ENCODE measurements around the gene TMEM267. TPM values are rescaled to one million over a fixed set of nuclear protein-coding genes. Genes with fewer than 3 reads are reported as not detected.
"Not testable (repeated sequence)": the region's sequence is repeated elsewhere in the genome, so short reads cannot be mapped to it uniquely, and the experiment has no call there.

TMEM267 gene
- total and polyA plus RNA-seq, 2 of the 8 experiments (the other 6 are each of a cell fraction or from before 2014, with no cell fraction given) = 4.8 to 6.2 TPM

DNA sequence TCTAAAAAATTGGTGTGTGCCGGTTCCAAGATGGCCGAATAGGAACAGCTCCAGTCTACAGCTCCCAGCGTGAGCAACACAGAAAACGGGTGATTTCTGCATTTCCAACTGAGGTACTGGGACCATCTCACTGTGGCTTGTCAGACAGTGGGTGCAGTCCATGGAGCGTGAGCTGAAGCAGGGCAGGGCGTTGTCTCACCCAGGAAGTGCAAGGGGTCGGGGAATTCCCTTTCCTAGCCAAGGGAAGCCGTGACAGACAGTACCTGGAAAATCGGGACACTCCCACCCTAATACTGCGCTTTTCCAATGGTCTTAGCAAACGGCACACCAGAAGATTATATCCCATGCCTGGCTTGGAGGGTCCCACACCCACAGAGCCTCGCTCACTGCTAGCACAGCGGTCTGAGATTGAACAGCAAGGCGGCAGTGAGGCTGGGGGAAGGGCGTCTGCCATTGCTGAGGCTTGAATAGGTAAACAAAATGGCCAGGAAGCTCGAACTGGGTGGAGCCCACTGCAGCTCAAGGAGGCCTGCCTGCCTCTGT is 81.1 kb downstream of the TMEM267 start:
- H2BK12ac ChIP-seq (ENCODE audit: low read depth, low read length); H3K23ac ChIP-seq (ENCODE audit: insufficient read length); H3K4me1 ChIP-seq (replicated peaks in 1 of 4; ENCODE audit: control insufficient read depth in 3 of 4, insufficient read depth in 4 of 4, low read length in 3 of 4); DNase-seq (ENCODE audit: low read depth in 1 of 2, low spot score in 2 of 2); H2BK20ac ChIP-seq (ENCODE audit: low read length); H2BK120ac ChIP-seq (replicated peaks; ENCODE audit: low read depth, low read length); H3K9ac ChIP-seq (replicated peaks in 1 of 4; ENCODE audit: extremely low read depth in 1 of 4, low read depth in 3 of 4, low read length in 3 of 4); H3K79me1 ChIP-seq (ENCODE audit: low read depth, low read length); H3K27me3 ChIP-seq (replicated peaks in 1 of 4; ENCODE audit: control insufficient read depth in 3 of 4, extremely low read depth in 1 of 4, insufficient read depth in 3 of 4, low read length in 3 of 4); H2AFZ ChIP-seq (ENCODE audit: low read length); H3K79me2 ChIP-seq (ENCODE audit: control insufficient read depth in 1 of 2, insufficient read depth in 2 of 2, low read length in 2 of 2); H3K18ac ChIP-seq (ENCODE audit: extremely low read depth, low read length); H3K4me2 ChIP-seq (ENCODE audit: insufficient read depth in 1 of 2, low read depth in 2 of 2, low read length in 2 of 2); H3K56ac ChIP-seq (replicated peaks; ENCODE audit: insufficient read length, low read depth, low read length); H4K91ac ChIP-seq (replicated peaks; ENCODE audit: insufficient read length, low read length); POLR2A ChIA-PET (ENCODE audit: partially characterized antibody); H3K36me3 ChIP-seq (ENCODE audit: control insufficient read depth in 2 of 4, insufficient read depth in 4 of 4, low read length in 3 of 4); FAIRE-seq; H3K4me3 ChIP-seq (ENCODE audit: extremely low read depth in 1 of 4, insufficient read depth in 2 of 4, low read depth in 3 of 4, low read length in 4 of 4); H2AK5ac ChIP-seq (ENCODE audit: low read depth, low read length); H3K9me3 ChIP-seq (ENCODE audit: insufficient read depth in 2 of 2, low read depth in 1 of 2, low read length in 1 of 2); H4K8ac ChIP-seq (ENCODE audit: extremely low read depth, insufficient read depth, low read length); H3K4ac ChIP-seq (replicated peaks; ENCODE audit: insufficient read length, low read depth, low read length); H3K23me2 ChIP-seq (ENCODE audit: low read depth, low read length); H3K27ac ChIP-seq (ENCODE audit: low read depth, low read length); H2BK5ac ChIP-seq (ENCODE audit: low read depth, low read length); H4K20me1 ChIP-seq (replicated peaks in 1 of 2; ENCODE audit: control insufficient read depth in 1 of 2, insufficient read depth in 2 of 2, low read length in 2 of 2); H2BK15ac ChIP-seq (ENCODE audit: low read length); H3K14ac ChIP-seq (ENCODE audit: insufficient read length); H4K5ac ChIP-seq (ENCODE audit: insufficient read length, low read depth, low read length): not testable (repeated sequence)
- 85% methylated on average over 16 of the region's 16 CpGs; no CpG with 5 or more reads in 1 of the 2 experiments for WGBS, 2 experiments (ENCODE audit: extremely low coverage in 1 of 2, insufficient coverage in 1 of 2, insufficient read length in 1 of 2, insufficient replicate concordance in 2 of 2, low coverage in 1 of 2, low lambda C conversion rate in 2 of 2, missing lambda C conversion rate in 1 of 2)
- CTCF ChIA-PET (ENCODE audit: partially characterized antibody) = interaction anchor here (2.1 kb wide), 1 partner anchor 10 kb away, joined by 13 read pairs; the partner anchor contains the start of gene CCL28
- TF ChIP-seq YY1 (IDR thresholded peaks at IDR 0.05; ENCODE audit: low read depth, low read length) = 0 out of 2 replicates have a peak, but pooled peaks have one; percentile 22

Data from H1 (cell line).